Osteoblast (primary cell): ENCODE measurements around the gene ARL16. TPM values are rescaled to one million over a fixed set of nuclear protein-coding genes. Genes with fewer than 3 reads are reported as not detected.

Experiments used
- DNase-seq: peaks from one replicate; pipeline ENCODE4 v3.0.0; 2011; ENCODE audit warnings: low spot score, mixed read lengths; ENCODE audit not compliant: insufficient read length; ENCODE audit errors: missing footprints
- H2AFZ ChIP-seq: 2 replicates; pipeline ENCODE4 v1.6.0; 2011; ENCODE audit warnings: mild to moderate bottlenecking, low read length
- H3K27ac ChIP-seq: 2 replicates; pipeline ENCODE4 v1.5.1; 2011; ENCODE audit warnings: mild to moderate bottlenecking, low read depth, low read length, moderate library complexity
- H3K27me3 ChIP-seq: 2 replicates; pipeline ENCODE4 v1.6.0; 2012; ENCODE audit warnings: mild to moderate bottlenecking, control low read depth, inconsistent platforms, low read length, moderate library complexity; ENCODE audit not compliant: insufficient read depth
- H3K36me3 ChIP-seq: 2 replicates; pipeline ENCODE4 v1.5.1; 2011; ENCODE audit warnings: mild to moderate bottlenecking, low read length, control low read depth, moderate library complexity; ENCODE audit not compliant: insufficient read depth
- H3K4me1 ChIP-seq: 2 replicates; pipeline ENCODE4 v1.5.1; 2011; ENCODE audit warnings: mild to moderate bottlenecking, low read length, control low read depth, moderate library complexity; ENCODE audit not compliant: insufficient read depth
- H3K4me2 ChIP-seq: 2 replicates; pipeline ENCODE4 v1.6.0; 2011; ENCODE audit warnings: mild to moderate bottlenecking, low read length; ENCODE audit not compliant: insufficient read depth
- H3K4me3 ChIP-seq: fragments of 200-600 bp; sonication (generic); 3 replicates; pipeline ENCODE4 v1.5.1; 2012; ENCODE audit warnings: mild to moderate bottlenecking, low read length, inconsistent platforms; ENCODE audit not compliant: insufficient read depth
- H3K79me2 ChIP-seq: 2 replicates; pipeline ENCODE4 v1.6.0; 2012; ENCODE audit warnings: mild to moderate bottlenecking, low read length, control low read depth, inconsistent platforms; ENCODE audit not compliant: insufficient read depth
- H3K9me3 ChIP-seq: 2 replicates; pipeline ENCODE4 v1.5.1; 2011; ENCODE audit warnings: low read depth, low read length, control low read depth
- H4K20me1 ChIP-seq: 2 replicates; pipeline ENCODE4 v1.6.0; 2012; ENCODE audit warnings: mild to moderate bottlenecking, low read length, control low read depth; ENCODE audit not compliant: insufficient read depth
- CTCF ChIP-seq: IDR thresholded peaks from 2 replicates; pipeline ENCODE4 v1.5.1; 2011; ENCODE audit warnings: mild to moderate bottlenecking, low read depth, low read length, moderate library complexity; ENCODE audit errors: extremely low read depth
- total RNA-seq: library from RNA; depleted of rRNA; stranded (reverse); fragments of >200 nt; gene quantifications from 2 replicates; pipeline ENCODE4 v1.2.3, GENCODE V29; 2012

Gene ARL16
- total RNA-seq, 1 donor = 26.1 TPM

DNA sequence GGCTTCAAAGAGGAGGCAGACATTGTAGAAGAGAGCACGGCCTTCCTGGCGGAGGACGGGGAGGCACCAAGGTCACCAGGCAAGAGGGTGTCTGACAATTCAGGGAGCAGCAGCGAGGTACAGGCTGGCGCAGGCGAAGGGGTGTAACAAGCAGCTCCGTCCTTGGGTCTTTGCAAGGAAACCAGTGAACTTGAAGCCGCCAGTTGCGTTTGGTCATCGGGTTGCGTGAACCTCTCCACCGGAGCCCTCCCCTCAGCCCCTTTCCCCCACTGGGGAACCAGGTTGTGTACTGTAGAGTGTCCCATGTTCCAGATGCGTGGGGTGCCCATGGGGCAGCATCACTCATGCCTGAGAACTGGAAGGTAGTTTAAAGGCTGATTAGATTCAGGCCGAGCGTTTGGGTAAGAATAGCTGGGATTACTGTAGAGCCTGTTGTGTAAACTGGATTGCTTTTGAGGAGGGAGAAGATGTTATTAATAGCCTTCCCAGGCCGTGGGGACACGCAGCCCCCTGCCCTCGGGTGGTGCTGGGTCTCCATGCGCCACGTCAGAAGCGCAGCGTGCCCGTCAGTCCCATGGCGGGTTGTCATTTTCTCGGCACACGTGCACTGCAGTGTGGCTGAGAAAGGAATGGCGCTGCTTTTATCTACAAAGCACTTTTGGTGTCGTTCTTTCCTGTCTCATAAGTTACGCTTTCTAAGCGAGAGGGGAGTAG, 22.1 kb upstream of the ARL16 start:
- Histone ChIP-seq H4K20me1 (peaks cover 25% of the 10 kb centered on the region), H3K36me3 (peaks cover 40% of the 10 kb centered on the region), H3K4me3 (no peak overlapping the region), H3K79me2 (peaks cover 48% of the 10 kb centered on the region), H3K27me3 (no peaks in the 10 kb centered on the region), H2AFZ (no peak overlapping the region), H3K9me3 (no peaks in the 10 kb centered on the region), H3K4me1 (peaks cover 27% of the 10 kb centered on the region), H3K4me2 (no peak overlapping the region), H3K27ac (no peak overlapping the region)
- no peak for TF ChIP-seq CTCF
- DNase-seq = peak; percentile 57

- H3K4me1 ChIP-seq = peaks cover 21% of the 10 kb centered on the region
- H3K27ac ChIP-seq = peak overlapping the region; percentile 96
- H3K36me3 ChIP-seq = peaks cover 49% of the 10 kb centered on the region
- H2AFZ ChIP-seq = peak overlapping the region; percentile 25
- no peaks in the 10 kb centered on the region for H3K9me3 ChIP-seq
- H4K20me1 ChIP-seq = peaks cover 26% of the 10 kb centered on the region
- no peaks in the 10 kb centered on the region for H3K27me3 ChIP-seq
- DNase-seq = peak; percentile 73
- H3K4me3 ChIP-seq = peak overlapping the region; percentile 93
- H3K4me2 ChIP-seq = peak overlapping the region; percentile 96
- no peak for TF ChIP-seq CTCF
- H3K79me2 ChIP-seq = peaks cover 56% of the 10 kb centered on the region
These were observed 20.4 kb upstream of the ARL16 start for GRCh38 chr17:81703747-81704654.

DNA sequence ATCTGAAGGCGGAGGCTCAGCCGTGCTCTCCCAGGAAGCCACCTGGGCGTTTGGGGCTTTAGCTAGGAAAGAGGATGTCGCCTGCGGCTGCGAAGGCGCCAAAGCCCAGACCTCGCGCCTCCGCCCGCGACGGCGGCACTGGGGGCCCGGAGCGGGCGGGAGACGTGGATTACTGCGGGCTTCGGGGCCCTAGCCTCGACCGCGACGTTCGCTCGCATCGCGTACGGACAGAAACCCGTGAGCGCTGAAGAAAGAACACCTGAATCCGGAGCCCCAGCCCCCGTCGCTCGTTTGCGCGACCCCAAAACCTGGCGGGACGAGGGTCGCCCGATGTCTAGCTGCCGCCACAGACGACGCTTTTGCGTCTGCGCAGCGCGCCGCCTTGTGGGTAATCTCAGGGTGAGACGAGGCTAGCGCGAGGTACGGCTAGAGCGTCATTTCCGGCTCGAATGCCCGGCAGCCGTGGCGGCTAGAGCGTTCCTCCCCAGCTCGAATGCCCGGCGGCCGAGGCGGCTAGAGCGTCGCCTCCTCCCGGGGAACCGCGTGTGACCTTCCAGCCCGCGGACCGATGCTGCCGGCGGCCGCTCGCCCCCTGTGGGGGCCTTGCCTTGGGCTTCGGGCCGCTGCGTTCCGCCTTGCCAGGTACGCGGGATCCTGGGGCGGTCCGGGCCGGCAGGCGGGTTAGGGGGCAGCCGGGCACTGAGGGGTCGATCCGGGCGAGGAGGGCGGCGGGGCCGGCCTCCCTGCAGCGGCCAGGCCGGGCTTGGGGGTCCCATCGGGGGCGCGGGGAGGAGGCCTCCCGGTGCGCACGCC, 19.5 kb upstream of the ARL16 start, which contains the start of gene MRPL12:
TSS of gene MRPL12 (plus strand) at position 434 of the 813 bp plus-strand sequence. CDS start at position 569, 135 bp downstream.
- peaks cover 64% of the 10 kb centered on the region for H3K79me2 ChIP-seq
- H3K27ac ChIP-seq = peak within 1 kb of the TSS; percentile 96
- H3K27me3 ChIP-seq = no peaks in the 10 kb centered on the region
- H3K36me3 ChIP-seq = peaks cover 51% of the 10 kb centered on the region
- no peak for TF ChIP-seq CTCF
- H4K20me1 ChIP-seq = peaks cover 30% of the 10 kb centered on the region
- H3K4me2 ChIP-seq = peak within 1 kb of the TSS; percentile 96
- peak within 1 kb of the TSS; percentile 93 for H3K4me3 ChIP-seq
- peak; percentile 100 for DNase-seq
- no peaks in the 10 kb centered on the region for H3K9me3 ChIP-seq
- H3K4me1 ChIP-seq = peaks cover 21% of the 10 kb centered on the region
- H2AFZ ChIP-seq = peak within 1 kb of the TSS; percentile 57
